Spleen (tissue), 11 donors: ENCODE data around the gene PTPRU. TPM values are rescaled to one million over a fixed set of nuclear protein-coding genes. Genes with fewer than 3 reads are reported as not detected.

ENCODE experiments used
- DNase-seq: peaks from one replicate; pipeline ENCODE4 v3.0.0-alpha.2; 2020
- H3K27ac ChIP-seq, 8 donors: fragments of 200-600 bp; sonication (generic) in 7 of 8; 1 replicate in 4 of 8; 2 replicates in 4 of 8; pipeline versions ENCODE4 v1.5.0 to v1.8.0; 2016 to 2021; ENCODE audit warnings: inconsistent platforms in 4 of 8, mild to moderate bottlenecking in 4 of 8, moderate library complexity in 1 of 8
- H3K27me3 ChIP-seq, 7 donors: fragments of 200-600 bp; sonication (generic) in 6 of 7; replicated peaks in 1 of 7; 1 replicate in 4 of 7; 2 replicates in 3 of 7; pipeline versions ENCODE4 v1.5.0 to v1.8.0; 2016 to 2021; ENCODE audit warnings: inconsistent platforms in 3 of 7, mild to moderate bottlenecking in 1 of 7
- H3K36me3 ChIP-seq, 6 donors: fragments of 200-600 bp; sonication (generic) in 5 of 6; 1 replicate in 4 of 6; 2 replicates in 2 of 6; pipeline versions ENCODE4 v1.5.0 to v1.8.0; 2016 to 2021; ENCODE audit warnings: inconsistent platforms in 2 of 6
- H3K4me1 ChIP-seq, 6 donors: fragments of 200-600 bp; sonication (generic) in 5 of 6; 1 replicate in 3 of 6; 2 replicates in 3 of 6; pipeline versions ENCODE4 v1.5.0 to v1.8.0; 2016 to 2021; ENCODE audit warnings: inconsistent platforms in 3 of 6
- H3K4me3 ChIP-seq, 8 donors: fragments of 200-600 bp; sonication (generic) in 7 of 8; 1 replicate in 4 of 8; 2 replicates in 4 of 8; pipeline versions ENCODE4 v1.5.0 to v1.8.0; 2016 to 2021; ENCODE audit warnings: inconsistent platforms in 4 of 8, mild to moderate bottlenecking in 4 of 8, moderate library complexity in 2 of 8
- H3K9me3 ChIP-seq, 8 donors: fragments of 200-600 bp; sonication (generic) in 7 of 8; 1 replicate in 4 of 8; 2 replicates in 4 of 8; pipeline versions ENCODE4 v1.5.0 to v1.8.0; 2016 to 2021; ENCODE audit warnings: inconsistent platforms in 4 of 8
- POLR2A ChIP-seq, 3 donors: fragments of 450-650 bp; IDR thresholded peaks; one replicate each; pipeline ENCODE4 v1.5.1; 2017; ENCODE audit warnings: antibody characterized with exemption in 3 of 3, mild to moderate bottlenecking in 1 of 3
- POLR2AphosphoS5 ChIP-seq, 3 donors: sonication (generic); formaldehyde crosslinking; IDR thresholded peaks; one replicate each; pipeline ENCODE4 v1.5.1; 2017; ENCODE audit warnings: antibody characterized with exemption in 3 of 3
- WGBS, 5 donors: extraction: QIAGEN DNeasy Blood & Tissue Kit in 3 of 5; methylation state at CpG; one replicate each; pipeline versions ENCODE4 v1.1.5 to v1.1.7; 2013 to 2018; 5-methylcytosine and 5-hydroxymethylcytosine counted together
- intact Hi-C: fragments of 100-400 bp; cut with DNase I; formaldehyde crosslinking; loops from one replicate; pipeline ENCODE4 v1.15.0; 2023; ENCODE audit warnings: low total_unique reads
- polyA plus RNA-seq, 3 donors: library from polyadenylated mRNA; stranded (reverse); fragments of 200-250 nt; gene quantifications; one replicate each; pipeline ENCODE4 v1.2.1, GENCODE V29; 2013
- total RNA-seq, 7 donors: library from RNA; depleted of rRNA in 3 of 7; stranded (reverse); fragments of >200 nt in 3 of 7; fragmentation: NEBNext Ultra II Directional in 4 of 7; extraction: Animal tissue kit (Norgen Biotek cat#: 25700) in 4 of 7; gene quantifications; one replicate each; pipeline versions ENCODE4 v1.1.0 to v1.2.1, GENCODE V29; 2016 to 2021
- TF ChIP-seq, protein P1 (sequence below), 11 experiments: fragments of 200-600 bp in 7 of 11; fragments of 450-650 bp in 4 of 11; sonication (generic) in 4 of 11; IDR thresholded peaks in 8 of 11; conservative IDR thresholded peaks in 3 of 11; 1 replicate in 7 of 11; 2 replicates in 4 of 11; pipeline versions ENCODE4 v1.4.0 to v1.8.0; 2016 to 2021; ENCODE audit warnings: antibody characterized with exemption in 11 of 11, inconsistent platforms in 4 of 11, mild to moderate bottlenecking in 1 of 11
- donor health status: healthy with polysubstance abuse.
- donor health status: DM: no; HTN: no; CAD: no; lungs with moderate emphysema.
- donor health status: DM: no; HTN: no; CAD: no.
- donor health status: Bipolar disorder and iron deficiency.
- donor health status: healthy.
- donor health status: DM: no; HTN: no; CAD: no.
- donor health status: DM: yes; HTN: yes; CAD: no.

Gene PTPRU
- total and polyA plus RNA-seq, 10 donors, result 1.00 to 10.8 (median 5.2) TPM

GRCh38 chr1:29304025-29304684, 67.8 kb downstream of the PTPRU start:
- 73 to 86% (median 79%) methylated on average over 8 of the region's 8 CpGs for WGBS, 5 donors
- H3K27ac ChIP-seq, result no peak overlapping the region
- H3K36me3 ChIP-seq, result no peaks in the 10 kb centered on the region
- H3K27me3 ChIP-seq, result no peaks in the 10 kb centered on the region
- no peak overlapping the region for H3K4me3 ChIP-seq
- intact Hi-C loops, result no loop called here
- no peaks in the 10 kb centered on the region for H3K9me3 ChIP-seq
- no peak for DNase-seq
- TF ChIP-seq, protein P1, sequence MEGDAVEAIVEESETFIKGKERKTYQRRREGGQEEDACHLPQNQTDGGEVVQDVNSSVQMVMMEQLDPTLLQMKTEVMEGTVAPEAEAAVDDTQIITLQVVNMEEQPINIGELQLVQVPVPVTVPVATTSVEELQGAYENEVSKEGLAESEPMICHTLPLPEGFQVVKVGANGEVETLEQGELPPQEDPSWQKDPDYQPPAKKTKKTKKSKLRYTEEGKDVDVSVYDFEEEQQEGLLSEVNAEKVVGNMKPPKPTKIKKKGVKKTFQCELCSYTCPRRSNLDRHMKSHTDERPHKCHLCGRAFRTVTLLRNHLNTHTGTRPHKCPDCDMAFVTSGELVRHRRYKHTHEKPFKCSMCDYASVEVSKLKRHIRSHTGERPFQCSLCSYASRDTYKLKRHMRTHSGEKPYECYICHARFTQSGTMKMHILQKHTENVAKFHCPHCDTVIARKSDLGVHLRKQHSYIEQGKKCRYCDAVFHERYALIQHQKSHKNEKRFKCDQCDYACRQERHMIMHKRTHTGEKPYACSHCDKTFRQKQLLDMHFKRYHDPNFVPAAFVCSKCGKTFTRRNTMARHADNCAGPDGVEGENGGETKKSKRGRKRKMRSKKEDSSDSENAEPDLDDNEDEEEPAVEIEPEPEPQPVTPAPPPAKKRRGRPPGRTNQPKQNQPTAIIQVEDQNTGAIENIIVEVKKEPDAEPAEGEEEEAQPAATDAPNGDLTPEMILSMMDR (IDR thresholded peaks at IDR 0.05 in 8 of 11, conservative IDR thresholded peaks at IDR 0.05 in 3 of 11), result no peak
- no peak for TF ChIP-seq POLR2A (IDR thresholded peaks at IDR 0.05)
- no peak for TF ChIP-seq POLR2AphosphoS5 (IDR thresholded peaks at IDR 0.05)
- no peaks in the 10 kb centered on the region for H3K4me1 ChIP-seq

DNA sequence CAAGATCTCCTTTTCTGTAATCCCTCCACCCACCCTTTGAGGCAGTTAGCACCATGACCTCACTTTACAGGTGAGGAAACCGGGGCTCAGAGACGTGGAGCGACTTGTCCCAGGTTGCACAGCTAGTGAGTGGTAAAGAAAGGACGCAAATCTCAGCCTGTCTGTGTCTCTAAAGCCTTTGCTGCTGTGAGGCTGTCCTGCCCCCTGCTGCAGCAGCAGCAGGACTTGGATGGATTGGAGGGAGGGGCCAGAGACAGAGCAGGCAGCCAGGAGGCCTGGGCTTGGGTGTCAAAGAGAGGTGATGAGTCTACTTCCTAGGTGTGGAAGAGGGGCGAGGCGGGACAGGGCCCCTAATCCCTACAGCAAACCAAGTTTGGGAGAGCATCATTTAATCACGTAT, 69.6 kb downstream of the PTPRU start:
- Histone ChIP-seq H3K27me3 (no peaks in the 10 kb centered on the region), H3K27ac (no peak overlapping the region), H3K4me1 (no peaks in the 10 kb centered on the region), H3K4me3 (no peak overlapping the region), H3K9me3 (no peaks in the 10 kb centered on the region), H3K36me3 (no peaks in the 10 kb centered on the region)
- DNase-seq, result peak; percentile 51
- 72 to 90% (median 83%) methylated on average over 7 of the region's 7 CpGs for WGBS, 5 donors
- TF ChIP-seq, protein P1 (IDR thresholded peaks at IDR 0.05 in 8 of 11, conservative IDR thresholded peaks at IDR 0.05 in 3 of 11), result no peak
- TF ChIP-seq POLR2AphosphoS5 (IDR thresholded peaks at IDR 0.05), result no peak
- TF ChIP-seq POLR2A (IDR thresholded peaks at IDR 0.05), result no peak
- intact Hi-C loops, result no loop called here

GRCh38 chr1:29306471-29307140, 70.3 kb downstream of the PTPRU start:
- Histone ChIP-seq H3K27me3 (no peaks in the 10 kb centered on the region), H3K9me3 (no peaks in the 10 kb centered on the region), H3K4me3 (no peak overlapping the region), H3K27ac (no peak overlapping the region), H3K36me3 (no peaks in the 10 kb centered on the region), H3K4me1 (no peaks in the 10 kb centered on the region)
- 83 to 91% (median 88%) methylated on average over 10 of the region's 10 CpGs for WGBS, 5 donors
- no peak for TF ChIP-seq POLR2A (IDR thresholded peaks at IDR 0.05)
- no peak for TF ChIP-seq POLR2AphosphoS5 (IDR thresholded peaks at IDR 0.05)
- TF ChIP-seq, protein P1 (IDR thresholded peaks at IDR 0.05 in 8 of 11, conservative IDR thresholded peaks at IDR 0.05 in 3 of 11), result no peak
- DNase-seq, result no peak
- intact Hi-C loops, result no loop called here

DNA sequence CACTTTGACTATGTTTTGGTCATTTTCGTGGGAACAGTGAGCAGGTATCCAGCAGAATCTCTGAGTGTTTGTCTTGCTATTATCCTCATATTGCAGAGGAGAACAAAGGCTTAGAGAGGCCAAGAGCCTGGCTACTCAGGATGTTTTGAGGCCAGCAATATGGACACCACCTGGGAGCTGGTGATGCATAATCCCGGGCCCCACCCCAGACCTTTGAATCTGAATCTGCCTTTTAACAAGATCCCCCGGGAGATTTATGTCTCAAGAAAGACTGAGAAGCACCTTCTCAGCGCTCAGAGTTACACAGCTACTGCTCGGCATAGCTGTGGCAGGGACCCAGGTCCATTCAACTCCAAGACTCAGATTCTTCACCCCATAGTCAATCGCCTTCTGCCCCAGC, 72.8 kb downstream of the PTPRU start:
- H3K4me3 ChIP-seq, result no peak overlapping the region
- DNase-seq, result no peak
- intact Hi-C loops, result no loop called here
- no peak overlapping the region for H3K27ac ChIP-seq
- no peaks in the 10 kb centered on the region for H3K9me3 ChIP-seq
- 83 to 90% (median 85%) methylated on average over 6 of the region's 6 CpGs for WGBS, 5 donors
- H3K36me3 ChIP-seq, result no peaks in the 10 kb centered on the region
- TF ChIP-seq POLR2A (IDR thresholded peaks at IDR 0.05) (no peak), POLR2AphosphoS5 (IDR thresholded peaks at IDR 0.05) (no peak)
- TF ChIP-seq, protein P1 (IDR thresholded peaks at IDR 0.05 in 8 of 11, conservative IDR thresholded peaks at IDR 0.05 in 3 of 11), result no peak
- H3K27me3 ChIP-seq, result no peaks in the 10 kb centered on the region
- H3K4me1 ChIP-seq, result no peaks in the 10 kb centered on the region
